GM23338 (cell line): ENCODE data around the gene BEX5. TPM values are rescaled to one million over a fixed set of nuclear protein-coding genes. Genes with fewer than 3 reads are reported as not detected.
"Not testable (repeated sequence)": the region's sequence is repeated elsewhere in the genome, so short reads cannot be mapped to it uniquely, and the experiment has no call there.

Experiments used
- ATAC-seq: fragments of 200-7000 bp; cut with Tn5 transposase; 3 replicates; pipeline ENCODE4 v1.9.1; 2020
- DNase-seq: peaks from one replicate; pipeline ENCODE4 v3.0.0-alpha.2; 2015; ENCODE audit warnings: low spot score
- H2AFZ ChIP-seq: fragments of 200-600 bp; sonication (generic); 2 replicates; pipeline ENCODE4 v1.8.0; 2016; ENCODE audit warnings: antibody characterized with exemption, mild to moderate bottlenecking, moderate library complexity
- H3F3A ChIP-seq: fragments of 200-600 bp; sonication (generic); replicated peaks from 2 replicates; pipeline ENCODE4 v1.8.0; 2017; ENCODE audit warnings: antibody characterized with exemption, mixed run types, low read depth
- H3K27ac ChIP-seq: fragments of 200-600 bp; sonication (generic); 2 replicates; pipeline ENCODE4 v1.6.1; 2016; ENCODE audit warnings: low read depth
- H3K27me3 ChIP-seq: fragments of 200-600 bp; sonication (generic); 2 replicates; pipeline ENCODE4 v1.8.0; 2016; ENCODE audit warnings: mild to moderate bottlenecking, mixed run types, moderate library complexity; ENCODE audit not compliant: insufficient read depth
- H3K36me3 ChIP-seq: fragments of 200-600 bp; sonication (generic); 2 replicates; pipeline ENCODE4 v1.8.0; 2016; ENCODE audit warnings: mild to moderate bottlenecking; ENCODE audit not compliant: insufficient read depth
- H3K4me1 ChIP-seq: fragments of 200-600 bp; sonication (generic); 2 replicates; pipeline ENCODE4 v1.8.0; 2016; ENCODE audit warnings: mild to moderate bottlenecking, moderate library complexity; ENCODE audit not compliant: insufficient read depth
- H3K4me2 ChIP-seq: fragments of 200-600 bp; sonication (generic); 2 replicates; pipeline ENCODE4 v1.7.1; 2017; ENCODE audit warnings: mixed run types
- H3K4me3 ChIP-seq: fragments of 200-600 bp; sonication (generic); 2 replicates; pipeline ENCODE4 v1.6.1; 2016; ENCODE audit warnings: mixed run types
- H3K79me2 ChIP-seq: fragments of 200-600 bp; sonication (generic); replicated peaks from 2 replicates; pipeline ENCODE4 v1.8.0; 2017; ENCODE audit warnings: mild to moderate bottlenecking; ENCODE audit not compliant: insufficient read depth
- H3K9me2 ChIP-seq: fragments of 200-600 bp; sonication (generic); 2 replicates; pipeline ENCODE4 v1.8.0; 2017; ENCODE audit not compliant: insufficient read depth
- H4K20me1 ChIP-seq: fragments of 200-600 bp; sonication (generic); replicated peaks from 2 replicates; pipeline ENCODE4 v1.8.0; 2017; ENCODE audit warnings: mild to moderate bottlenecking; ENCODE audit not compliant: insufficient read depth
- H3K27ac Mint-ChIP-seq: 2 replicates; pipeline ENCODE4 v1.8.0; 2020; ENCODE audit warnings: inconsistent platforms, mild to moderate bottlenecking, moderate library complexity, mixed read lengths
- H3K27me3 Mint-ChIP-seq: 3 replicates; pipeline ENCODE4 v1.8.0; 2022; ENCODE audit warnings: low read depth, mild to moderate bottlenecking, moderate library complexity, mixed read lengths, inconsistent platforms; ENCODE audit not compliant: insufficient read depth, poor library complexity
- H3K36me3 Mint-ChIP-seq: 3 replicates; pipeline ENCODE4 v1.8.0; 2021; ENCODE audit warnings: low read depth, mild to moderate bottlenecking, inconsistent platforms, moderate library complexity, mixed read lengths
- H3K4me1 Mint-ChIP-seq: 3 replicates; pipeline ENCODE4 v1.8.0; 2020; ENCODE audit warnings: mild to moderate bottlenecking, inconsistent platforms, mixed read lengths
- H3K4me3 Mint-ChIP-seq: 3 replicates; pipeline ENCODE4 v1.8.0; 2021; ENCODE audit warnings: moderate library complexity, mild to moderate bottlenecking, inconsistent platforms, mixed read lengths
- H3K9me3 Mint-ChIP-seq: 3 replicates; pipeline ENCODE4 v1.8.0; 2020; ENCODE audit warnings: moderate library complexity, mild to moderate bottlenecking, inconsistent platforms, mixed read lengths
- NANOG ChIP-seq: IDR thresholded peaks from 2 replicates; pipeline ENCODE4 v1.6.1; 2016; ENCODE audit warnings: antibody characterized with exemption, borderline replicate concordance
- polyA plus RNA-seq: library from polyadenylated mRNA; unstranded; fragments of >200 nt; fragmentation: Nextera tagmentation; extraction: Ambion mirVana; gene quantifications from 2 replicates; pipeline ENCODE4 v1.2.1, GENCODE V29; 2016
- total RNA-seq: library from RNA; depleted of rRNA; stranded (reverse); fragments of >200 nt; shearing (Covaris generic); gene quantifications from 2 replicates; pipeline ENCODE4 v1.2.3, GENCODE V29; 2014
- TF ChIP-seq, protein P1 (sequence below): IDR thresholded peaks from one replicate; pipeline ENCODE4 v1.6.1; 2018; ENCODE audit warnings: antibody characterized with exemption; ENCODE audit not compliant: unreplicated experiment
- TF ChIP-seq, protein P2 (sequence below): fragments of 250-450 bp; sonication (Bioruptor Pico); IDR thresholded peaks from 2 replicates; pipeline ENCODE4 v1.5.0; 2020; ENCODE audit warnings: mild to moderate bottlenecking, moderate library complexity

Gene BEX5
- total and polyA plus RNA-seq, 2 experiments from 2014 or later = 12.0 to 34.7 TPM

DNA sequence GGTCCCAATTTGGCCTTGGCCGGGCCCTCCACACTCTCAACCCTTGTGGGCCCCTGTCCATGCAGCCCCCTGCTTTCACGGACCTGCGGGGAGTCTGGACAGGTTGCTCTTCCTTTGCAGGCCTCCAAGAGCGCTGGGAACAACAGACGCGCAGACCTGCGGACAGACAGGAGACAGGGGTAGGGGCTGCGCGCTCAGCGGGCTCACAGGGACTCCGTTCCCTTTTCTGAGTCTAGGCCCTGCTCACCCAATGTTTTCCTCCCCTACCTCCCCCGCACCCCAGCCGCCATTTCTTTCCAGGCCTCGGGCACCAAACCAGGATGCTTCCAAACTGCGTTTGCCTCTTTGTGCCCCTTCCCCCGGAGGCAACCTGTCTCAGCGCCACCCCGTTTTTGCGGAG, 14.1 kb downstream of the BEX5 start:
- H2AFZ ChIP-seq, H3K79me2 ChIP-seq, H3K9me3 Mint-ChIP-seq, H3K27me3 Mint-ChIP-seq, H3K27ac Mint-ChIP-seq, H3K36me3 Mint-ChIP-seq, H3K9me2 ChIP-seq, H3K4me1 Mint-ChIP-seq, H3K27ac ChIP-seq, H3K36me3 ChIP-seq, H3F3A ChIP-seq, H3K4me1 ChIP-seq, H3K4me3 Mint-ChIP-seq, H4K20me1 ChIP-seq: not testable (repeated sequence)
- Histone ChIP-seq H3K27me3 (peaks cover 45% of the 10 kb centered on the region), H3K4me3 (peak overlapping the region; percentile 52), H3K4me2 (peak overlapping the region; percentile 71)
- ATAC-seq (peak; percentile 29; the same call in 2 of the 3 replicates), DNase-seq (peak; percentile 1)

DNA sequence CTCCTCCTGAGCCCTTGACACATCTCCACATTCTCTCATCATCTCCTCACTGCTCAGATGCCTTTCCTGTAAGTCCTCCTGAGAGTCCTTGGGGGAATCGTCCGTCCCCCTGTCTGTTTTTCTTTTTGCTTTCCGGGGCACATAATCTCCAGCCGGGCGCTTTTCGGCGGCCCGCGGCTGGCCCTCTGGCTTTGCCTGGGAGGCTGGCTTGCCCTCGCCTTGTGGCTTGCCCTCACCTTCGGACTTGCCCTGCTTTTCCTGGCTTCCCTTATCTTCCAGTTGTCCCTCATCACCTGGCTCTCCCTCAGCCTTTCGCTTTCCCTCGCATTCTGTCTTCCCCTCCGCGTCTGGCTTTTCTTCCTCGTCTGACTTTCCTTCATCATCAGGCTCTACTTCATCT, 14.9 kb downstream of the BEX5 start:
- H3K27me3 Mint-ChIP-seq, H3K4me1 ChIP-seq, H3K27ac Mint-ChIP-seq: not testable (repeated sequence)

DNA sequence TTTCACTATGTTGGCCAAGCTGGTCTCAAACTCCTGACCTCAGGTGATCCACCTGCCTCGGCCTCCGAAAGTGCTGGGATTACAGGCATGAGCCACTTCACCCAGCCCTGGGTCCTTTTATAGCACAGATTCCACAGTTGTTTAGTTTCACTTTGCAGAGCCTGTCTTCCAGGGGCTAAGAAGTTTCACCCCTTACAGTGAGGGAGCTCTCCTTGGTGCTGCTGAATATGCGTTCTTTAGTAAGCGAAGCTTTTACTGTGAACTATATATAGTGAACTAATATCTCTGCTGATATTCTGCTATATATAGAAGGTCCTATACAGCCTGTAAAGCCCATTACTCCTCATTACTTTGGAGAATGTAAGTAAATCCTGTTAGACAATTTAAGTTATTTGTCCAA, 17.7 kb downstream of the BEX5 start:
- Histone ChIP-seq H3K36me3 (no peaks in the 10 kb centered on the region), H3F3A (no peaks in the 10 kb centered on the region), H4K20me1 (no peaks in the 10 kb centered on the region), H3K9me2 (no peaks in the 10 kb centered on the region), H3K4me2 (no peak overlapping the region), H3K27ac (no peak overlapping the region), H2AFZ (no peak overlapping the region), H3K4me1 (no peaks in the 10 kb centered on the region), H3K4me3 (no peak overlapping the region), H3K27me3 (peaks cover 24% of the 10 kb centered on the region), H3K79me2 (no peaks in the 10 kb centered on the region)
- Mint-ChIP-seq H3K27me3 (no peaks in the 10 kb centered on the region), H3K36me3 (no peaks in the 10 kb centered on the region), H3K27ac (no peak overlapping the region), H3K9me3 (no peaks in the 10 kb centered on the region), H3K4me1 (no peaks in the 10 kb centered on the region; the same call in 2 of the 3 replicates), H3K4me3 (no peak overlapping the region)
- DNase-seq (peak; percentile 37), ATAC-seq (peak; percentile 53)
- no peak for TF ChIP-seq NANOG
- TF ChIP-seq, protein P1, sequence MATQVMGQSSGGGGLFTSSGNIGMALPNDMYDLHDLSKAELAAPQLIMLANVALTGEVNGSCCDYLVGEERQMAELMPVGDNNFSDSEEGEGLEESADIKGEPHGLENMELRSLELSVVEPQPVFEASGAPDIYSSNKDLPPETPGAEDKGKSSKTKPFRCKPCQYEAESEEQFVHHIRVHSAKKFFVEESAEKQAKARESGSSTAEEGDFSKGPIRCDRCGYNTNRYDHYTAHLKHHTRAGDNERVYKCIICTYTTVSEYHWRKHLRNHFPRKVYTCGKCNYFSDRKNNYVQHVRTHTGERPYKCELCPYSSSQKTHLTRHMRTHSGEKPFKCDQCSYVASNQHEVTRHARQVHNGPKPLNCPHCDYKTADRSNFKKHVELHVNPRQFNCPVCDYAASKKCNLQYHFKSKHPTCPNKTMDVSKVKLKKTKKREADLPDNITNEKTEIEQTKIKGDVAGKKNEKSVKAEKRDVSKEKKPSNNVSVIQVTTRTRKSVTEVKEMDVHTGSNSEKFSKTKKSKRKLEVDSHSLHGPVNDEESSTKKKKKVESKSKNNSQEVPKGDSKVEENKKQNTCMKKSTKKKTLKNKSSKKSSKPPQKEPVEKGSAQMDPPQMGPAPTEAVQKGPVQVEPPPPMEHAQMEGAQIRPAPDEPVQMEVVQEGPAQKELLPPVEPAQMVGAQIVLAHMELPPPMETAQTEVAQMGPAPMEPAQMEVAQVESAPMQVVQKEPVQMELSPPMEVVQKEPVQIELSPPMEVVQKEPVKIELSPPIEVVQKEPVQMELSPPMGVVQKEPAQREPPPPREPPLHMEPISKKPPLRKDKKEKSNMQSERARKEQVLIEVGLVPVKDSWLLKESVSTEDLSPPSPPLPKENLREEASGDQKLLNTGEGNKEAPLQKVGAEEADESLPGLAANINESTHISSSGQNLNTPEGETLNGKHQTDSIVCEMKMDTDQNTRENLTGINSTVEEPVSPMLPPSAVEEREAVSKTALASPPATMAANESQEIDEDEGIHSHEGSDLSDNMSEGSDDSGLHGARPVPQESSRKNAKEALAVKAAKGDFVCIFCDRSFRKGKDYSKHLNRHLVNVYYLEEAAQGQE = peak; percentile 67
- TF ChIP-seq, protein P2, sequence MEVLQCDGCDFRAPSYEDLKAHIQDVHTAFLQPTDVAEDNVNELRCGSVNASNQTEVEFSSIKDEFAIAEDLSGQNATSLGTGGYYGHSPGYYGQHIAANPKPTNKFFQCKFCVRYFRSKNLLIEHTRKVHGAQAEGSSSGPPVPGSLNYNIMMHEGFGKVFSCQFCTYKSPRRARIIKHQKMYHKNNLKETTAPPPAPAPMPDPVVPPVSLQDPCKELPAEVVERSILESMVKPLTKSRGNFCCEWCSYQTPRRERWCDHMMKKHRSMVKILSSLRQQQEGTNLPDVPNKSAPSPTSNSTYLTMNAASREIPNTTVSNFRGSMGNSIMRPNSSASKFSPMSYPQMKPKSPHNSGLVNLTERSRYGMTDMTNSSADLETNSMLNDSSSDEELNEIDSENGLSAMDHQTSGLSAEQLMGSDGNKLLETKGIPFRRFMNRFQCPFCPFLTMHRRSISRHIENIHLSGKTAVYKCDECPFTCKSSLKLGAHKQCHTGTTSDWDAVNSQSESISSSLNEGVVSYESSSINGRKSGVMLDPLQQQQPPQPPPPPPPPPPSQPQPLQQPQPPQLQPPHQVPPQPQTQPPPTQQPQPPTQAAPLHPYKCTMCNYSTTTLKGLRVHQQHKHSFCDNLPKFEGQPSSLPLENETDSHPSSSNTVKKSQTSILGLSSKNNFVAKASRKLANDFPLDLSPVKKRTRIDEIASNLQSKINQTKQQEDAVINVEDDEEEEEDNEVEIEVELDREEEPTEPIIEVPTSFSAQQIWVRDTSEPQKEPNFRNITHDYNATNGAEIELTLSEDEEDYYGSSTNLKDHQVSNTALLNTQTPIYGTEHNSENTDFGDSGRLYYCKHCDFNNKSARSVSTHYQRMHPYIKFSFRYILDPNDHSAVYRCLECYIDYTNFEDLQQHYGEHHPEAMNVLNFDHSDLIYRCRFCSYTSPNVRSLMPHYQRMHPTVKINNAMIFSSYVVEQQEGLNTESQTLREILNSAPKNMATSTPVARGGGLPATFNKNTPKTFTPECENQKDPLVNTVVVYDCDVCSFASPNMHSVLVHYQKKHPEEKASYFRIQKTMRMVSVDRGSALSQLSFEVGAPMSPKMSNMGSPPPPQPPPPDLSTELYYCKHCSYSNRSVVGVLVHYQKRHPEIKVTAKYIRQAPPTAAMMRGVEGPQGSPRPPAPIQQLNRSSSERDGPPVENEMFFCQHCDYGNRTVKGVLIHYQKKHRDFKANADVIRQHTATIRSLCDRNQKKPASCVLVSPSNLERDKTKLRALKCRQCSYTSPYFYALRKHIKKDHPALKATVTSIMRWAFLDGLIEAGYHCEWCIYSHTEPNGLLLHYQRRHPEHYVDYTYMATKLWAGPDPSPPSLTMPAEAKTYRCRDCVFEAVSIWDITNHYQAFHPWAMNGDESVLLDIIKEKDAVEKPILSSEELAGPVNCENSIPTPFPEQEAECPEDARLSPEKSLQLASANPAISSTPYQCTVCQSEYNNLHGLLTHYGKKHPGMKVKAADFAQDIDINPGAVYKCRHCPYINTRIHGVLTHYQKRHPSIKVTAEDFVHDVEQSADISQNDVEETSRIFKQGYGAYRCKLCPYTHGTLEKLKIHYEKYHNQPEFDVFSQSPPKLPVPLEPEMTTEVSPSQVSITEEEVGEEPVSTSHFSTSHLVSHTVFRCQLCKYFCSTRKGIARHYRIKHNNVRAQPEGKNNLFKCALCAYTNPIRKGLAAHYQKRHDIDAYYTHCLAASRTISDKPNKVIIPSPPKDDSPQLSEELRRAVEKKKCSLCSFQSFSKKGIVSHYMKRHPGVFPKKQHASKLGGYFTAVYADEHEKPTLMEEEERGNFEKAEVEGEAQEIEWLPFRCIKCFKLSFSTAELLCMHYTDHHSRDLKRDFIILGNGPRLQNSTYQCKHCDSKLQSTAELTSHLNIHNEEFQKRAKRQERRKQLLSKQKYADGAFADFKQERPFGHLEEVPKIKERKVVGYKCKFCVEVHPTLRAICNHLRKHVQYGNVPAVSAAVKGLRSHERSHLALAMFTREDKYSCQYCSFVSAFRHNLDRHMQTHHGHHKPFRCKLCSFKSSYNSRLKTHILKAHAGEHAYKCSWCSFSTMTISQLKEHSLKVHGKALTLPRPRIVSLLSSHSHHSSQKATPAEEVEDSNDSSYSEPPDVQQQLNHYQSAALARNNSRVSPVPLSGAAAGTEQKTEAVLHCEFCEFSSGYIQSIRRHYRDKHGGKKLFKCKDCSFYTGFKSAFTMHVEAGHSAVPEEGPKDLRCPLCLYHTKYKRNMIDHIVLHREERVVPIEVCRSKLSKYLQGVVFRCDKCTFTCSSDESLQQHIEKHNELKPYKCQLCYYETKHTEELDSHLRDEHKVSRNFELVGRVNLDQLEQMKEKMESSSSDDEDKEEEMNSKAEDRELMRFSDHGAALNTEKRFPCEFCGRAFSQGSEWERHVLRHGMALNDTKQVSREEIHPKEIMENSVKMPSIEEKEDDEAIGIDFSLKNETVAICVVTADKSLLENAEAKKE (CRISPR knock-in tag) = no peak

More for the DNA sequence above, 14.9 kb downstream of the BEX5 start:
- H3K79me2 ChIP-seq, DNase-seq, H3K9me2 ChIP-seq, H3K36me3 Mint-ChIP-seq, H4K20me1 ChIP-seq, H3K9me3 Mint-ChIP-seq, H3K36me3 ChIP-seq, H2AFZ ChIP-seq, H3K4me3 ChIP-seq, H3K4me2 ChIP-seq, H3K27ac ChIP-seq, H3K4me3 Mint-ChIP-seq, ATAC-seq, H3F3A ChIP-seq, H3K4me1 Mint-ChIP-seq: not testable (repeated sequence)
- peaks cover 45% of the 10 kb centered on the region for H3K27me3 ChIP-seq
